GM12873 (cell line): ENCODE results near the gene FNDC3B.
A peak's percentile ranks its signal among the peaks of the same experiment; 100 is the strongest.

Experiments used
- TF ChIP-seq, protein P1 (sequence below): IDR thresholded peaks from 2 replicates; pipeline ENCODE4 v1.5.1; 2012; ENCODE audit warnings: low read depth, mild to moderate bottlenecking, moderate library complexity, low read length, control low read depth; ENCODE audit not compliant: insufficient read depth; ENCODE audit errors: missing control alignments

The FNDC3B gene

DNA sequence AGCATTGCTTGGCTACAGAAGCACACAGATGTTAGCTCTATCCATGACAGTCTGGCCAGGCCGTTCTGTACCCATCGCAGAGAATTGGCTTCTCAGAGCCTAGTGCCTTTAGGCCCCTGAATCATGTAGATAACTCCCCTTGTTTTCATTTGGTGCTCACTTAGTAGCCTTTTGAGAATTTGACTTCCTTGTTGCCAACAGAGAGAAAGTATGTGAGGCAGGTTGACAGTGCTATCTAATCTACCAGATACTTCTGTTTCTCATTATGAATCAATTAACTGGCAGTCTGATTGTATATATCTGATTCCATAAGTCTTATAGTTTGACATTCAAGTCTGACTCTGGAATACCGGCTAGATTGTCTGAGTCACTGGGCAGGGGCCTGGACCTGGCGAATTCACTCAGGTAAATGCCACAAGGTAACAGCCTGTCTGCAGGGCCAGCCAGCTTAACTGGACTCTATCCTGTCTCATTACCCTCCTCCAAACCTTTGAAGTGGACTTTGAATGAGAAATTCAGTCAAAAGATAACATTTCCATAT, 248.6 kb downstream of the FNDC3B start:
- TF ChIP-seq, protein P1, sequence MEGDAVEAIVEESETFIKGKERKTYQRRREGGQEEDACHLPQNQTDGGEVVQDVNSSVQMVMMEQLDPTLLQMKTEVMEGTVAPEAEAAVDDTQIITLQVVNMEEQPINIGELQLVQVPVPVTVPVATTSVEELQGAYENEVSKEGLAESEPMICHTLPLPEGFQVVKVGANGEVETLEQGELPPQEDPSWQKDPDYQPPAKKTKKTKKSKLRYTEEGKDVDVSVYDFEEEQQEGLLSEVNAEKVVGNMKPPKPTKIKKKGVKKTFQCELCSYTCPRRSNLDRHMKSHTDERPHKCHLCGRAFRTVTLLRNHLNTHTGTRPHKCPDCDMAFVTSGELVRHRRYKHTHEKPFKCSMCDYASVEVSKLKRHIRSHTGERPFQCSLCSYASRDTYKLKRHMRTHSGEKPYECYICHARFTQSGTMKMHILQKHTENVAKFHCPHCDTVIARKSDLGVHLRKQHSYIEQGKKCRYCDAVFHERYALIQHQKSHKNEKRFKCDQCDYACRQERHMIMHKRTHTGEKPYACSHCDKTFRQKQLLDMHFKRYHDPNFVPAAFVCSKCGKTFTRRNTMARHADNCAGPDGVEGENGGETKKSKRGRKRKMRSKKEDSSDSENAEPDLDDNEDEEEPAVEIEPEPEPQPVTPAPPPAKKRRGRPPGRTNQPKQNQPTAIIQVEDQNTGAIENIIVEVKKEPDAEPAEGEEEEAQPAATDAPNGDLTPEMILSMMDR, result no peak

DNA sequence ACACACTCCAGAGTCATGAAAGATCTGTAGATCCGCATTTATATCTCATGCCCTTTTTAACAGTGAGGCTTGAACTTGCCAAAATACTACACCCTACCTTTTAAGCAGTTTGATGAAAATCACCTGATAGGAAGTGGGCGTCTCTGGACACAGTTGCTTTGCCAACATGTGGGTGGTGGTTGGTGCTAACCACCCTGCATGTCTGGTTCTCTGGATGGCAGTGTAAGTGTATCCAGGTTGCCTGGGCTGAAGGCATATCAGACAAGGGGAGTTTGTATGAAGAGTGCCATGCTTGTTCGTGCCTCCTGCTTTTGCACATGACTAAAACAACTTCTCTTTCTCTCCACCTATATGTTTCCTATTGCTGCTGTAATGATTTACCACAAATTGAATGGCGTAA, 249.3 kb downstream of the FNDC3B start:
- TF ChIP-seq, protein P1, result no peak

DNA sequence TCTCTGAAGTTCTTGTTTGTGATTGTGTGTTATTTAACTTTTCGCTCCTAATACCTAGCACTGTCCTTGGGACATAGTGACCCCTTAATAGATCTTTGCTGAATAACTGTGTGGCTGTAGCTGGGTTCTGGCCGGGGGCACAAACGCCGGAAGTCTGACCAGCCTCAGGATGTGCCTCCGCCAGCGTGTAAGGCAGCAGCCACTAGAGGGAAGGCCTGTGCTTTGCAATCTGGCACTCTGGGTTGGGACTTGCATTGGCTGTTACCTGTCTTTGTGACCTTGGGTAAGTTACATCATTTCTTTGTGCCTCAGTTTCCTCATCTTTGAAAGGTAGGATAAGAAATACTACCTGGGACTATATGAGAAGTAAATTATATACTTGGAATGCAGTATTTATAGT, 250.2 kb downstream of the FNDC3B start:
- TF ChIP-seq, protein P1, result peak; percentile 63

DNA sequence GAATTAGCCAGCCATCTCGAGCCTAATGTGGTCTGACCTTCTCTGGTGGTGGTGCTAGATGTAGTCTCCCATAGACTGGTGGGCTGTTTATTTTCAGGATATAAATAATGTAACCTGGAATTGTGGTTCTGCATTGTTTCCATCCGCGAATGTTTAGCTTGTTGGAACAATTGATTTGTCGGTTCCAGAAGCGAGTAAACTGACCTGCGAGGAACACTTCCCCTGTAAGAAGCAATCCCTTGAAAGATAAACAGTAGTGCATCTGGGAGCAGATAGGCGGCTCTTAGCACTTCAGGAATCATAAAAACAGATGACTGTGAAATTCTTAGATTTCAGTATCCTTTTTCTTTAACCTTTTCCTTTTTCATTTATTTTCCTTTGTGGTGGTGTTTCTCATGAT, 251.1 kb downstream of the FNDC3B start:
- TF ChIP-seq, protein P1, result no peak

DNA sequence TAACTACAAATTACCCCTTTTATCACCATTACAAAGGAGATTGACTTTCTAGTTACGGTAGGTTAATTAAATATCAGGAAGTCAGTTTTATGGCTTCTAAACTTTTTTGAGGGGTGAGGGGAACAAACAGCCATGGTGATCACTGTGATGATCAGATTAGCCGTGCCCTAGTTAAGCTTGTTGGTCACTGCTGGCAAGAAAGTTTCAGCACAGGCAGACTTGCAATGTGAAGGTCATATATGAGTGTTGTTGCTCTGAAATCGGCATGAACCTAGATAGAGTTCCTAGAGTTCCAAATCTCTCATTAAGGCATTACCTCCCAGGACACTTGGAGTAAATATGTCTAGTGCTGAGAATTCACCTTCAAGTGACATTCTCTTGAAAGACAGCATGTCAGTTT, 252.3 kb downstream of the FNDC3B start:
- TF ChIP-seq, protein P1, result no peak

DNA sequence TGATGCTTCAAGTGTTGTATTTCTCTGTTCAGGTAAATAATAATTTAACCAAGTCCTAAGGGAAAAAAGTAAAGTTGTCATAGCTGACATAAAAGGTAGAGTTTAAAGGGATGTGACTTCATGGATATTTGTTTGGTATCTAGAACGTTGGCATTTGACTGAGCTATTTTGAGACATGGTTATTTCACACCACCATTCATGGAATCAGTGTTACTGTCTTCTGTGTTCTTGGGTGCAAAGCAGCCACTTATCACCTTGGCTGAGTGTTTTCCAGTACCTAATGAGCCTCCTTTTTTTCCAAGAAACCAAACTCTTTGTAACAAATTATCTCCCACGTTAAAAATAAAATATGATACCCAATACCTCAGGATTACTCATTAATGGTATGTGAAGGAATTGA, 253.0 kb downstream of the FNDC3B start:
- TF ChIP-seq, protein P1, result no peak

DNA sequence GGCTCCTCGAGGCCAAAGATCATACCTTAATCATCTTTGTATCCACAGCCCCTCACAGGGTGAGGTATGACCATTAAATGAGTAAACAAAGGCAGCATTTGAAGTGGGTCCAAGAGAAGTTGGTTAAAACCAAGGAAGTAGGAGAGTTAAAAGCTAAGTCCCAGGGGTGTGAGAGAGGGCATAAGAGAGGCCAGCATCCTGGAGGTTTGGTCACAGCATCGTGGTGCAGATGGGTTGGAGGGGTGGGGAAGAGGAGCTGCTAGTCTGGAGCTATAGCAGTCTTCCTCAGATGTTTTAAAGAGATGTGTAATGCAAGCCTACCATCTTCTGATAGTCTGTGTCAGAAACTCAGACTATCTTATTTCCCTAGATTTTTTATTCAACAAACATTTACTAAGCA, 253.7 kb downstream of the FNDC3B start:
- TF ChIP-seq, protein P1, result no peak
